Mesendoderm (in vitro differentiated cells): Measurements from ENCODE around the gene IQGAP2.

ENCODE experiments used
- DNase-seq: peaks from one replicate; pipeline ENCODE4 v3.0.0; 2013
- H2AK5ac ChIP-seq: 2 replicates; pipeline ENCODE4 v1.6.1; 2013; ENCODE audit warnings: low read length, inconsistent platforms
- H2BK120ac ChIP-seq: 2 replicates; pipeline ENCODE4 v1.6.1; 2013; ENCODE audit warnings: low read depth, mild to moderate bottlenecking, low read length, moderate library complexity, mixed read lengths
- H2BK15ac ChIP-seq: replicated peaks from 2 replicates; pipeline ENCODE4 v1.6.1; 2013; ENCODE audit warnings: low read depth, mild to moderate bottlenecking, moderate library complexity
- H2BK5ac ChIP-seq: 2 replicates; pipeline ENCODE4 v1.6.1; 2013; ENCODE audit warnings: low read length, inconsistent platforms
- H3K18ac ChIP-seq: 2 replicates; pipeline ENCODE4 v1.6.1; 2013; ENCODE audit warnings: mild to moderate bottlenecking, low read length, mixed read lengths
- H3K23ac ChIP-seq: one replicate; pipeline ENCODE4 v1.6.1; 2013; ENCODE audit warnings: low read length
- H3K27ac ChIP-seq: 2 replicates; pipeline ENCODE4 v1.5.1; 2013; ENCODE audit warnings: low read depth, mild to moderate bottlenecking, inconsistent platforms, low read length, moderate library complexity
- H3K27me3 ChIP-seq: 2 replicates; pipeline ENCODE4 v1.6.1; 2013; ENCODE audit warnings: low read length, control low read depth, mild to moderate bottlenecking, inconsistent platforms; ENCODE audit not compliant: insufficient read depth, poor library complexity
- H3K36me3 ChIP-seq: 2 replicates; pipeline ENCODE4 v1.6.1; 2013; ENCODE audit warnings: low read length, inconsistent platforms; ENCODE audit not compliant: control insufficient read depth, insufficient read depth
- H3K4ac ChIP-seq: one replicate; pipeline ENCODE4 v1.6.1; 2013; ENCODE audit warnings: low read depth, mild to moderate bottlenecking, low read length, moderate library complexity
- H3K4me1 ChIP-seq: 2 replicates; pipeline ENCODE4 v1.6.1; 2013; ENCODE audit warnings: low read depth, low read length, inconsistent platforms; ENCODE audit not compliant: control insufficient read depth
- H3K4me2 ChIP-seq: 2 replicates; pipeline ENCODE4 v1.6.1; 2013; ENCODE audit warnings: low read length
- H3K4me3 ChIP-seq: 2 replicates; pipeline ENCODE4 v1.5.1; 2013; ENCODE audit warnings: mild to moderate bottlenecking, low read length
- H3K56ac ChIP-seq: one replicate; pipeline ENCODE4 v1.6.1; 2013; ENCODE audit warnings: low read length
- H3K79me1 ChIP-seq: 2 replicates; pipeline ENCODE4 v1.6.1; 2013; ENCODE audit warnings: low read length, inconsistent platforms
- H3K79me2 ChIP-seq: 2 replicates; pipeline ENCODE4 v1.6.1; 2013; ENCODE audit warnings: mild to moderate bottlenecking, low read length; ENCODE audit not compliant: control insufficient read depth, insufficient read depth
- H3K9ac ChIP-seq: 2 replicates; pipeline ENCODE4 v1.6.1; 2013; ENCODE audit warnings: low read length, inconsistent platforms
- H4K5ac ChIP-seq: one replicate; pipeline ENCODE4 v1.6.1; 2013; ENCODE audit warnings: low read length
- H4K8ac ChIP-seq: one replicate; pipeline ENCODE4 v1.6.1; 2013; ENCODE audit warnings: low read depth, mild to moderate bottlenecking, control low read depth, low read length, moderate library complexity
- WGBS: extraction: QIAGEN DNeasy Blood & Tissue Kit; methylation state at CpG from one replicate; pipeline ENCODE4 v1.1.7; 2013; ENCODE audit warnings: low lambda C conversion rate, missing lambda C conversion rate; ENCODE audit not compliant: insufficient coverage; ENCODE audit errors: extremely low coverage; 5-methylcytosine and 5-hydroxymethylcytosine counted together

IQGAP2 gene

GRCh38 chr5:76672242-76672641 lies 269.2 kb downstream of the IQGAP2 start:
- Histone ChIP-seq H4K5ac (no peak overlapping the region), H3K18ac (no peak overlapping the region), H2AK5ac (no peak overlapping the region), H4K8ac (no peak overlapping the region), H2BK5ac (no peak overlapping the region), H3K4me1 (no peaks in the 10 kb centered on the region), H3K4me2 (no peak overlapping the region), H3K79me1 (no peaks in the 10 kb centered on the region), H3K23ac (no peak overlapping the region), H3K27ac (no peak overlapping the region), H3K36me3 (no peaks in the 10 kb centered on the region), H3K79me2 (no peaks in the 10 kb centered on the region), H3K56ac (no peak overlapping the region), H3K4ac (no peak overlapping the region), H3K9ac (no peak overlapping the region), H2BK120ac (no peak overlapping the region), H3K27me3 (no peaks in the 10 kb centered on the region), H2BK15ac (no peak overlapping the region), H3K4me3 (no peak overlapping the region)
- WGBS = 100% methylated on average over 1 of the region's 2 CpGs
- DNase-seq = no peak

GRCh38 chr5:76673125-76673524 lies 270.0 kb downstream of the IQGAP2 start:
- no peaks in the 10 kb centered on the region for H3K27me3 ChIP-seq
- no peak for DNase-seq
- no peak overlapping the region for H2AK5ac ChIP-seq
- no peak overlapping the region for H3K56ac ChIP-seq
- no peak overlapping the region for H3K4me2 ChIP-seq
- H4K8ac ChIP-seq = no peak overlapping the region
- H3K79me1 ChIP-seq = no peaks in the 10 kb centered on the region
- no peak overlapping the region for H4K5ac ChIP-seq
- H2BK120ac ChIP-seq = no peak overlapping the region
- no peaks in the 10 kb centered on the region for H3K79me2 ChIP-seq
- H3K27ac ChIP-seq = no peak overlapping the region
- H3K4me1 ChIP-seq = no peaks in the 10 kb centered on the region
- H3K36me3 ChIP-seq = no peaks in the 10 kb centered on the region
- no peak overlapping the region for H3K23ac ChIP-seq
- H3K4me3 ChIP-seq = no peak overlapping the region
- H2BK5ac ChIP-seq = no peak overlapping the region
- H3K18ac ChIP-seq = no peak overlapping the region
- H3K4ac ChIP-seq = no peak overlapping the region
- H2BK15ac ChIP-seq = no peak overlapping the region
- no peak overlapping the region for H3K9ac ChIP-seq

GRCh38 chr5:76674330-76675066 lies 271.4 kb downstream of the IQGAP2 start:
- Histone ChIP-seq H2BK120ac (no peak overlapping the region), H3K79me1 (no peaks in the 10 kb centered on the region), H2AK5ac (no peak overlapping the region), H3K4ac (no peak overlapping the region), H4K5ac (no peak overlapping the region), H4K8ac (no peak overlapping the region), H3K4me3 (no peak overlapping the region), H3K36me3 (no peaks in the 10 kb centered on the region), H3K79me2 (no peaks in the 10 kb centered on the region), H3K9ac (no peak overlapping the region), H3K27ac (no peak overlapping the region), H3K27me3 (no peaks in the 10 kb centered on the region), H3K4me2 (no peak overlapping the region), H3K56ac (no peak overlapping the region), H2BK5ac (no peak overlapping the region), H3K23ac (no peak overlapping the region), H2BK15ac (no peak overlapping the region), H3K4me1 (no peaks in the 10 kb centered on the region), H3K18ac (no peak overlapping the region)
- WGBS = no CpG with 5 or more reads among the region's 8 CpGs
- no peak for DNase-seq

DNA sequence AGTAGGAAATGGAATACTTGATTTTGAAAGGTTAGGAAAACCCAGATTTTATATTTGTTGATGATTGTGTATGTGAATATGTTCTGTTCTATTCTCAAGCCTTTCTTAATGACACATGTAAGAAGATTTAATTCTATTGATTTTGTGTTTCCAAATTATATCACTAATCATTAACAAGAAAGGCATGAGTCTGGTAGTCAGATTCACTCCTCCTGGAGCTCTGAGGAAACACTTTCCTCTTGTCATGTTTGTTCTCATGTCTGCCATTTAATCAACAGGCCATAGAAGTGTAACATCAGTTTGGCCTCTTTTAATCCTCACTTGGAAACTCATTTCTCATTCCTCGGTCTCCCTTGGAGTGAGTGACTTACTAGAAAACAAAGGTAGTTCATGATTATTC lies 272.3 kb downstream of the IQGAP2 start:
- Histone ChIP-seq H2BK5ac (no peak overlapping the region), H3K79me2 (no peaks in the 10 kb centered on the region), H3K36me3 (no peaks in the 10 kb centered on the region)

DNA sequence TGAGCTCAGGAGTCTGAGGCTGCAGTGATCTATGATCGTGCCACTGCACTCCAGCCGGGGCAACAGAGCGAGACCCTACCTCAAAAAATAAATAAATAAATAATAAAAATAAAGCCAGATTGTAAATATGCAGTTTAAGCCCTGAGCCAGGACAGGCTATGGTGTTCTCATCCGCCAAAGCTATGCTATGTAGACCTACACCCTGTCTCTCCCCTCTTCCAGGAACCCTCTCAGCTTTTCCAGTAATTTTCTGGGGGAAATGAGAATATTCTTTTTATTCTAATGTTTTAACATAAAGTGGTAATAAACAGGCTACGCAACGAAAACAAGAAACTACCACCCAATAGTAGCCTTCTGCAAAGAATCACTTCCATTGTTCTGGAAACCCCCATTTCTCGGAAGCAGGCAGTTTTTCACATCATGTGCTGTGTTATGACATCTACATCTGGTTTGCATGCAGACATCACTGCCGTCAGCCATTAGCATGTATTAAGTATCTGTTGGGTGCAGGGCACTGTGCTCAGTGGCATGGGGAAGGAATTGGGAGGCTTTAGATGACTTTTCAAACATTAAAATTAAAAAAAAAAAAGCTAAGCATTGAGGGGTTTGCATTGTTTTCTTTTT lies 274.9 kb downstream of the IQGAP2 start:
- Histone ChIP-seq H4K5ac (no peak overlapping the region), H3K23ac (no peak overlapping the region), H3K18ac (no peak overlapping the region), H3K4me2 (no peak overlapping the region), H3K56ac (no peak overlapping the region), H3K4me1 (no peaks in the 10 kb centered on the region), H3K9ac (no peak overlapping the region), H3K36me3 (no peaks in the 10 kb centered on the region), H2BK15ac (no peak overlapping the region), H3K79me1 (no peaks in the 10 kb centered on the region), H3K4me3 (no peak overlapping the region), H3K79me2 (no peaks in the 10 kb centered on the region), H2BK5ac (no peak overlapping the region), H3K4ac (no peak overlapping the region), H3K27ac (no peak overlapping the region), H4K8ac (no peak overlapping the region), H3K27me3 (no peaks in the 10 kb centered on the region), H2BK120ac (no peak overlapping the region), H2AK5ac (no peak overlapping the region)
- no CpG with 5 or more reads among the region's 8 CpGs for WGBS
- no peak for DNase-seq

More for the DNA sequence above, 272.3 kb downstream of the IQGAP2 start:
- Histone ChIP-seq H3K4ac (no peak overlapping the region), H4K5ac (no peak overlapping the region), H2AK5ac (no peak overlapping the region), H3K4me2 (no peak overlapping the region), H3K79me1 (no peaks in the 10 kb centered on the region), H3K27ac (no peak overlapping the region), H4K8ac (no peak overlapping the region), H3K18ac (no peak overlapping the region), H3K4me1 (no peaks in the 10 kb centered on the region), H3K4me3 (no peak overlapping the region), H3K27me3 (no peaks in the 10 kb centered on the region), H2BK120ac (no peak overlapping the region), H2BK15ac (no peak overlapping the region), H3K56ac (no peak overlapping the region), H3K23ac (no peak overlapping the region), H3K9ac (no peak overlapping the region)
- WGBS = no CpG with 5 or more reads among the region's 1 CpG
- no peak for DNase-seq

- no peak for DNase-seq
- no peak overlapping the region for H3K4me2 ChIP-seq
- no peak overlapping the region for H3K27ac ChIP-seq
- no peak overlapping the region for H3K4ac ChIP-seq
- no peak overlapping the region for H2BK120ac ChIP-seq
- WGBS = no CpG with 5 or more reads among the region's 3 CpGs
- no peak overlapping the region for H2AK5ac ChIP-seq
- no peak overlapping the region for H3K18ac ChIP-seq
- H4K5ac ChIP-seq = no peak overlapping the region
- no peaks in the 10 kb centered on the region for H3K4me1 ChIP-seq
- no peak overlapping the region for H4K8ac ChIP-seq
- no peak overlapping the region for H2BK5ac ChIP-seq
- H3K4me3 ChIP-seq = no peak overlapping the region
- no peak overlapping the region for H3K56ac ChIP-seq
- H3K79me2 ChIP-seq = no peaks in the 10 kb centered on the region
- no peaks in the 10 kb centered on the region for H3K27me3 ChIP-seq
- H3K23ac ChIP-seq = no peak overlapping the region
- no peaks in the 10 kb centered on the region for H3K79me1 ChIP-seq
- no peak overlapping the region for H3K9ac ChIP-seq
- H2BK15ac ChIP-seq = no peak overlapping the region
- no peaks in the 10 kb centered on the region for H3K36me3 ChIP-seq
Measured at GRCh38 chr5:76679231-76679630, 276.1 kb downstream of the IQGAP2 start.
